GM12878 (cell line): ENCODE results near the gene PATE4.
"Not testable (repeated sequence)": the region's sequence is repeated elsewhere in the genome, so short reads cannot be mapped to it uniquely, and the experiment has no call there.

ENCODE experiments used
- BHLHE40 ChIP-seq, 2 experiments: fragments of 450-650 bp in 1 of 2; IDR thresholded peaks; 2 replicates each; pipeline ENCODE4 v1.6.1; 2011 to 2017; ENCODE audit warnings: low read depth in 2 of 2, borderline replicate concordance in 1 of 2, improper control_type of control experiment in 1 of 2, low read length in 1 of 2, mild to moderate bottlenecking in 1 of 2
- DPF2 ChIP-seq: fragments of 450-650 bp; IDR thresholded peaks from 2 replicates; pipeline ENCODE4 v1.6.1; 2017; ENCODE audit warnings: mild to moderate bottlenecking
- EED ChIP-seq: sonication (generic); IDR thresholded peaks from 2 replicates; pipeline ENCODE4 v1.6.1; 2016; ENCODE audit warnings: antibody characterized with exemption, low read depth
- ETV6 ChIP-seq, 2 experiments: fragments of 450-650 bp in 1 of 2; IDR thresholded peaks in 1 of 2; conservative IDR thresholded peaks in 1 of 2; 2 replicates each; pipeline ENCODE4 v1.6.1; 2014; ENCODE audit warnings: antibody characterized with exemption in 1 of 2, borderline replicate concordance in 1 of 2, low read depth in 1 of 2, mild to moderate bottlenecking in 1 of 2, moderate library complexity in 1 of 2
- POLR2A ChIP-seq: IDR thresholded peaks from 2 replicates; pipeline ENCODE4 v1.6.1; 2011; ENCODE audit warnings: low read depth, mild to moderate bottlenecking, low read length
- SIN3A ChIP-seq: IDR thresholded peaks from 2 replicates; pipeline ENCODE4 v1.6.1; 2012; ENCODE audit warnings: low read depth, low read length, improper control_type of control experiment
- SMC3 ChIP-seq: IDR thresholded peaks from 2 replicates; pipeline ENCODE4 v1.6.1; 2011; ENCODE audit warnings: low read length, improper control_type of control experiment, borderline replicate concordance
- SP1 ChIP-seq: IDR thresholded peaks from one replicate; pipeline ENCODE4 v1.6.1; 2011; ENCODE audit warnings: low read depth, low read length
- ZSCAN29 ChIP-seq: fragments of 450-650 bp; IDR thresholded peaks from 2 replicates; pipeline ENCODE4 v1.6.1; 2017; ENCODE audit warnings: mild to moderate bottlenecking, moderate library complexity
- TF ChIP-seq, protein P1 (sequence below): IDR thresholded peaks from 2 replicates; pipeline ENCODE4 v1.6.1; 2011; ENCODE audit warnings: borderline replicate concordance, low read depth, mild to moderate bottlenecking, moderate library complexity, low read length; ENCODE audit not compliant: insufficient read depth, poor library complexity, severe bottlenecking
- TF ChIP-seq, protein P2 (sequence below): IDR thresholded peaks from 2 replicates; pipeline ENCODE4 v1.6.1; 2012; ENCODE audit warnings: low read length, inconsistent platforms

DNA sequence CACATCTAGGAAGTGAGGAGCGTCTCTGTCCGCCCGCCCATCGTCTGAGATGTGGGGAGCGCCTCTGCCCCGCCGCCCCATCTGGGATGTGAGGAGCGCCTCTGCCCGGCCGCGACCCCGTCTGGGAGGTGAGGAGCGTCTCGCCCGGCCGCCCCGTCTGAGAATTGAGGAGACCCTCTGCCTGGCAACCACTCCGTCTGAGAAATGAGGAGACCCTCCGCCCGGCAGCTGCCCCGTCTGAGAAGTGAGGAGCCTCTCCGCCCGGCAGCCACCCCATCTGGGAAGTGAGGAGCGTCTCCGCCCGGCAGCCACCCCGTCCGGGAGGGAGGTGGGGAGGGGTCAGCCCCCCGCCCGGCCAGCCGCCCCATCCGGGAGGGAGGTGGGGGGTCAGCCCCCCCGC is 29.7 kb downstream of the PATE4 start:
- not testable (repeated sequence) for TF ChIP-seq ETV6 (conservative IDR thresholded peaks at IDR 0.05 in 1 of 2, IDR thresholded peaks at IDR 0.05 in 1 of 2; ENCODE audit: borderline replicate concordance in 1 of 2, low read depth in 1 of 2); POLR2A; SP1; BHLHE40 (IDR thresholded peaks at IDR 0.05; ENCODE audit: borderline replicate concordance in 1 of 2, low read depth in 2 of 2, low read length in 1 of 2); SMC3; SIN3A; DPF2; ZSCAN29; EED
- TF ChIP-seq, protein P1, sequence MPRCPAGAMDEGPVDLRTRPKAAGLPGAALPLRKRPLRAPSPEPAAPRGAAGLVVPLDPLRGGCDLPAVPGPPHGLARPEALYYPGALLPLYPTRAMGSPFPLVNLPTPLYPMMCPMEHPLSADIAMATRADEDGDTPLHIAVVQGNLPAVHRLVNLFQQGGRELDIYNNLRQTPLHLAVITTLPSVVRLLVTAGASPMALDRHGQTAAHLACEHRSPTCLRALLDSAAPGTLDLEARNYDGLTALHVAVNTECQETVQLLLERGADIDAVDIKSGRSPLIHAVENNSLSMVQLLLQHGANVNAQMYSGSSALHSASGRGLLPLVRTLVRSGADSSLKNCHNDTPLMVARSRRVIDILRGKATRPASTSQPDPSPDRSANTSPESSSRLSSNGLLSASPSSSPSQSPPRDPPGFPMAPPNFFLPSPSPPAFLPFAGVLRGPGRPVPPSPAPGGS = not testable (repeated sequence)
- TF ChIP-seq, protein P2, sequence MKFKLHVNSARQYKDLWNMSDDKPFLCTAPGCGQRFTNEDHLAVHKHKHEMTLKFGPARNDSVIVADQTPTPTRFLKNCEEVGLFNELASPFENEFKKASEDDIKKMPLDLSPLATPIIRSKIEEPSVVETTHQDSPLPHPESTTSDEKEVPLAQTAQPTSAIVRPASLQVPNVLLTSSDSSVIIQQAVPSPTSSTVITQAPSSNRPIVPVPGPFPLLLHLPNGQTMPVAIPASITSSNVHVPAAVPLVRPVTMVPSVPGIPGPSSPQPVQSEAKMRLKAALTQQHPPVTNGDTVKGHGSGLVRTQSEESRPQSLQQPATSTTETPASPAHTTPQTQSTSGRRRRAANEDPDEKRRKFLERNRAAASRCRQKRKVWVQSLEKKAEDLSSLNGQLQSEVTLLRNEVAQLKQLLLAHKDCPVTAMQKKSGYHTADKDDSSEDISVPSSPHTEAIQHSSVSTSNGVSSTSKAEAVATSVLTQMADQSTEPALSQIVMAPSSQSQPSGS = not testable (repeated sequence)
